ENCODE results near the gene AP1AR. TPM values are rescaled to one million over a fixed set of nuclear protein-coding genes. Genes with fewer than 3 reads are reported as not detected.

Gene AP1AR
- polyA plus RNA-seq, 2 of the 4 experiments (the other 2 are of a cell fraction) = 16.0 to 34.6 TPM

GRCh38 chr4:112199041-112199440 is 32.5 kb upstream of the AP1AR start:
- no peak for DNase-seq (ENCODE audit: low read depth in 1 of 2, low spot score in 1 of 2)
- CTCF ChIA-PET = interaction anchor here (1.3 kb wide), 1 partner anchor 35 kb away, joined by 3 read pairs; no protein-coding TSS in a partner anchor

GRCh38 chr4:112201915-112202505 is 29.6 kb upstream of the AP1AR start:
- Histone ChIP-seq H3K27ac (no peak overlapping the region), H3K9me3 (no peaks in the 10 kb centered on the region), H3K4me1 (no peaks in the 10 kb centered on the region), H3K4me2 (no peak overlapping the region), H3K4me3 (no peak overlapping the region)
- 73% methylated on average over 4 of the region's 4 CpGs for WGBS (ENCODE audit: missing lambda C conversion rate)
- ATAC-seq (no peak), DNase-seq (ENCODE audit: low read depth in 1 of 2, low spot score in 1 of 2) (no peak), FAIRE-seq (no peak)
- TF ChIP-seq BHLHE40 (IDR thresholded peaks at IDR 0.05; ENCODE audit: low read depth, low read length) (no peak), POLR2AphosphoS2 (conservative IDR thresholded peaks at IDR 0.05; ENCODE audit: low read length) (no peak)
- CTCF ChIA-PET = no interaction called here
- POLR2A ChIA-PET = no interaction called here

More at GRCh38 chr4:112199041-112199440, 32.5 kb upstream of the AP1AR start:
- ATAC-seq (no peak), FAIRE-seq (no peak)
- Histone ChIP-seq H3K27ac (no peak overlapping the region), H3K4me2 (no peak overlapping the region), H3K4me3 (no peak overlapping the region), H3K4me1 (no peaks in the 10 kb centered on the region), H3K9me3 (no peaks in the 10 kb centered on the region)
- TF ChIP-seq ELK1 (IDR thresholded peaks at IDR 0.05; ENCODE audit: low read depth, low read length) (no peak), HOXA7 (CRISPR knock-in tag; IDR thresholded peaks at IDR 0.05) (no peak), FOSB (CRISPR knock-in tag; IDR thresholded peaks at IDR 0.05) (no peak), PHF8 (IDR thresholded peaks at IDR 0.05; ENCODE audit: borderline replicate concordance, low read depth) (no peak), NFE2L2 (conservative IDR thresholded peaks at IDR 0.05; ENCODE audit: low read length) (no peak), MAX (IDR thresholded peaks at IDR 0.05) (no peak), KDM1A (IDR thresholded peaks at IDR 0.05; ENCODE audit: low read depth) (no peak), EP300 (IDR thresholded peaks at IDR 0.05) (no peak), CBX2 (IDR thresholded peaks at IDR 0.05; ENCODE audit: borderline replicate concordance, low read depth) (no peak), EHMT2 (IDR thresholded peaks at IDR 0.05; ENCODE audit: low read depth) (no peak), PBX3 (IDR thresholded peaks at IDR 0.05) (no peak), POLR2A (IDR thresholded peaks at IDR 0.05; ENCODE audit: low read length) (no peak), E2F6 (IDR thresholded peaks at IDR 0.05; ENCODE audit: borderline replicate concordance, low read depth) (no peak), SMC3 (IDR thresholded peaks at IDR 0.05) (no peak)
- POLR2A ChIA-PET = no interaction called here
- 39% methylated on average over 1 of the region's 1 CpG for WGBS (ENCODE audit: missing lambda C conversion rate)

GRCh38 chr4:112203593-112203992 is 28.0 kb upstream of the AP1AR start:
- H3K4me1 ChIP-seq = no peaks in the 10 kb centered on the region
- H3K9me3 ChIP-seq = no peaks in the 10 kb centered on the region
- no peak for FAIRE-seq
- H3K27ac ChIP-seq = no peak overlapping the region
- TF ChIP-seq HOXB13 (CRISPR knock-in tag; IDR thresholded peaks at IDR 0.05; ENCODE audit: low read depth) = no peak
- TF ChIP-seq HOXA7 (CRISPR knock-in tag; IDR thresholded peaks at IDR 0.05) = no peak
- no peak for TF ChIP-seq RCOR1 (IDR thresholded peaks at IDR 0.05; ENCODE audit: low read depth, low read length)
- TF ChIP-seq HEYL (CRISPR knock-in tag; IDR thresholded peaks at IDR 0.05) = no peak
- TF ChIP-seq JUN (IDR thresholded peaks at IDR 0.05) = no peak
- TF ChIP-seq MYC (IDR thresholded peaks at IDR 0.05; ENCODE audit: borderline replicate concordance, low read length) = no peak
- no peak for TF ChIP-seq NFE2L2 (conservative IDR thresholded peaks at IDR 0.05; ENCODE audit: low read length)
- TF ChIP-seq TP53 (CRISPR knock-in tag; IDR thresholded peaks at IDR 0.05) = no peak
- no peak for TF ChIP-seq E2F6 (IDR thresholded peaks at IDR 0.05; ENCODE audit: borderline replicate concordance, low read depth)
- 87% methylated on average over 1 of the region's 1 CpG for WGBS (ENCODE audit: missing lambda C conversion rate)
- no peak overlapping the region for H3K4me3 ChIP-seq
- CTCF ChIA-PET = no interaction called here
- ATAC-seq = no peak
- POLR2A ChIA-PET = no interaction called here
- no peak overlapping the region for H3K4me2 ChIP-seq
- DNase-seq (ENCODE audit: low read depth in 1 of 2, low spot score in 1 of 2) = no peak
